HG02840 (cell line): ENCODE results near the gene COLQ.

ENCODE experiments used
- ATAC-seq: cut with Tn5 transposase; IDR thresholded peaks from one replicate; pipeline ENCODE4 v1.9.1; 2021; ENCODE audit warnings: mild to moderate bottlenecking, moderate library complexity, moderate number of reproducible peaks; ENCODE audit not compliant: unreplicated experiment, low FRiP score

Gene COLQ

GRCh38 chr3:15520804-15521572 lies 518 bp downstream of the COLQ start:
- no peak for ATAC-seq

DNA sequence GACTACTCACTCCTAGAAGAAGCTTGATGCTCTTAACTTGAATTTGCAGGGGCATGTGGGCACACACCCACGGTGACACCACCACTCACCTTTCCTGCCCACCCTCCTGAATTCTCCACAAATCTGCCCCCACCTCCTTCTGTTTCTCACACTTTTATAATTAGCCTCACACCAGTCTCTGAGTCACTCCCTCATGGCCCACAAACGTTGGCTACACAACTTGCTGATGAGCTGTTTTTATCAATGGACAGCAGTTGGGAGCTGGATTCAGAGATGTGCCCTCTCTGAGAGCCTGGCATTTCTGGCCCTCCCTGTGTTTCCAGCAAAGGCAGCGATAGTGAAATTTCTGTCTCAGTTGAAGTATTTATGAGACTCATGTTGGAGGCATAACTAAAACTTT lies 1.3 kb downstream of the COLQ start:
- ATAC-seq, result no peak

DNA sequence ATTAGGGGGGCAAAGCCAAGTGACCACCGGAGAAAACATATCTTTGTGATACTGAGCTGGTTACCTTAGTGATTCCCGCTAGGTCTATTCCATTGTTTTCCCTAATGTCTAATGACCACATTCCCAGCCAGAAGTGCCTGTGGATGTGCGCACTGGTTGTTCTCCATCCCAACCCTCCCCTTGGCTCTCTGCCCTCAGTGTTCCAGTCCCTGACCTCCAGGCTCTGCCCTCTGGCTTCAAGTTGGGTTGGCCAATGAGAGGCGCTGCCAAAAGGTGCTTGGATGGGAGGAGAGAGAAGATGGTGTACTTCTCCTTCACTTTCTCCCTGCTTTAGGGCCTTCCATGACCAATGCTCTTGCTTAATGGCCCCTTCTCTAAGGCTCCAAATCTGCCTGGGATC lies 2.4 kb downstream of the COLQ start:
- ATAC-seq, result no peak

- ATAC-seq, result no peak
Observed at GRCh38 chr3:15514663-15515340, 6.7 kb downstream of the COLQ start.

- ATAC-seq, result no peak
Observed at GRCh38 chr3:15513810-15514662, 7.5 kb downstream of the COLQ start.

- ATAC-seq, result no peak
Observed at GRCh38 chr3:15513116-15513515, 8.4 kb downstream of the COLQ start.

DNA sequence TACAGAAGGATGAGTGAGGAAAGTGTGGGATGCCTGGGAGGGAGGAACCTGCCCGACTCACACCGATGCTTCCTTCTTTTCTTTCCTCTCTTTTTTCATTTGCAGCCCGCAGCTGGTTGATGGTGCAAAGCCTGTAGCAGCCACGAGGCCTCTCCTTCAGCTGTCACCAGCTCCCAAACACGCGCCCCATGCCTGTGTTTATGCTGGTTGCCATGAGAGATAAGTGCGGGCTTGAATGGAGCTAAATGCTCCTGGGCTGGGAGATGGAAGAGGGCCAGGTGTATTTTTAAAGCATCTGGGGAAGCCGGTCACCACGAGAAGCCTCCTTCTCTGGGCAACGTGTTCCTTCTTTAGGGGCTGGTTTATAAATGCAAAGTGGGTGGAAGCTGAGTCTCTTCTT lies 9.3 kb downstream of the COLQ start:
- no peak for ATAC-seq

GRCh38 chr3:15511156-15511555 lies 10.3 kb downstream of the COLQ start:
- no peak for ATAC-seq

GRCh38 chr3:15510493-15510892 lies 11.0 kb downstream of the COLQ start:
- no peak for ATAC-seq

DNA sequence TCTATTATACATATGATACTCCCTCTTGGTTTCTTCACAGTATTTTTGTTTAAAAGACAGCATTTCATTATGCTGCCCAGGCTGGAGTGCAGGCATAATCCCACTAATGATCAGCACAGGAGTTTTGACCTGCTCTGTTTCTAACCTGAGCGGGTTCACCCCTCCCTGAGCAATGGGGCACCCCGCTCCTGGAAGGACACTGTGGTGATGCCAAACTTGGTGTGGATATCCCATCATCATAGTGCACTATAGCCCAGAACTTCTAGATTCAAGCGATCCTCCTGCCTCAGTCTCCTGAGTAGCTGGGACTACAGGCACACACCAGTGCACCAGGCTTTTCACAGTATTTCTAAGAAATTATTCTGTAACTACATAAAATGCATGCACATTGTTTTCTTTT lies 14.9 kb downstream of the COLQ start:
- ATAC-seq, result no peak

DNA sequence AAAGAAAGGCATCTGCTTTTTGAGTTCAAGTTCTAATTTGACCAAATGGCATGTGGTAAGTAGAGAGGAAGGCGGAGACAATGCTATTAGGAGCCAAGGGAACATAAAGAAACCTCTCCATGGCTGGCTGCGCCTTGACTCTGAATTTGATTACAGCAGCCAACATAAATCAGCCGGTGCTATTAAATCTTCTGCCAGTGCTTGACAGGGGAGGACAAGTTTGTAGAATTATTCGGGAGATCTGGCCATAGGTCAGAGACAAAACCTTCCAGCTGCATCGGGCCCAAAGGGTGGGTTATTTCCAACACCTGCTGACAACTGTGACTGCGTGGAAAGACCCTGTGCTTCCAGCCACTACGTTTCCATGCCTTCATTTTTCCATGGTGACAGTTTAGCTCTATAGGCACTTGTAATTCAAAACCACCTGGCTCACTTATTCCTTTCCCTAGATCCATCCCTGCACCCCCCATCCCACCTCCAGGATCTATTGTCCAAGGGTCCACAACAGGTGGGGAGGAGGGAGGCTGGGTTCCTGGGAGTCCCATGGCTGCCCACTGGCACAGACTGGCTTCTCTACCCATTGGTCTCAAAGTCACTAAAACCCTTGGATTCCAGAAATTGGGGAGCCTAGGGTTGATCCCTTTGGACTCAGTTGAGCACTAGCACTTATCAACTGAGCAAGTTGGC lies 15.9 kb downstream of the COLQ start:
- no peak for ATAC-seq

DNA sequence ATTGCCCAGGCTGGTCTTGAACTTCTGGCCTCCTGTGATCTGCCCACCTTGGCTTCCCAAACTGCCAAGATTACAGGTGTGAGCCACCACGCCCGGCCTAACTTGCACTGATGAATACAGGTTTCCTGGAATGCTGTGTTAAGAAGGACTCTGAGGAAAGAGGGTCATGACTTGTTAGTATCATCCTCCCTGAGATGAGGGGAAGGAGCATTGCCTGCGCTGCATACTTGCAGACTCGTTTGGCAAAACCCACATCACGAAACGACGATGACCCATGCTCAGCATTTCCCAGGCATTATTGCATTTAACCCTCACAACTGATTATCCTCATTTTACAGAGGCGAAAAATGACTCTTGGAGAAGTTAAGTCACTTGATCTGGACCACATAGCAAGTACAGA lies 18.9 kb downstream of the COLQ start:
- ATAC-seq, result no peak

DNA sequence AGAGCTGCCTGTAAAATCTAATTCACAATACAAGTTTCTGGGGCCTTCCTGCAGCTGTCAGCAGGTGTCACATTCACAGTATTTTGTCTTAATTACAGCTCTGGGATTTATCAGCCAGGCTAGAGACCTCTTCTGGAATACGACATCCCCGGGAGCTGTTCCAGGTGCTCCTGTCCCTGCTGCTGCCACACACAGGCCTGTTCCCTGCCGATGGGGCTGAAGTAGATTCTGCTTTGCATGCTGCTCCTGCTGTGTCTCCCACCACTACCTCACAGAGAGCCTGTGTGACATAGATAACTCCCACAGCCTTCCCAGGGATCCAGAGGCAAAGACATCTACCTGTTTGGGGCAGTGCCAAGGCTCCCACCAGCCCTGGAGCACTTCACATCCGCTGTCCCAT lies 20.4 kb downstream of the COLQ start:
- ATAC-seq, result no peak

DNA sequence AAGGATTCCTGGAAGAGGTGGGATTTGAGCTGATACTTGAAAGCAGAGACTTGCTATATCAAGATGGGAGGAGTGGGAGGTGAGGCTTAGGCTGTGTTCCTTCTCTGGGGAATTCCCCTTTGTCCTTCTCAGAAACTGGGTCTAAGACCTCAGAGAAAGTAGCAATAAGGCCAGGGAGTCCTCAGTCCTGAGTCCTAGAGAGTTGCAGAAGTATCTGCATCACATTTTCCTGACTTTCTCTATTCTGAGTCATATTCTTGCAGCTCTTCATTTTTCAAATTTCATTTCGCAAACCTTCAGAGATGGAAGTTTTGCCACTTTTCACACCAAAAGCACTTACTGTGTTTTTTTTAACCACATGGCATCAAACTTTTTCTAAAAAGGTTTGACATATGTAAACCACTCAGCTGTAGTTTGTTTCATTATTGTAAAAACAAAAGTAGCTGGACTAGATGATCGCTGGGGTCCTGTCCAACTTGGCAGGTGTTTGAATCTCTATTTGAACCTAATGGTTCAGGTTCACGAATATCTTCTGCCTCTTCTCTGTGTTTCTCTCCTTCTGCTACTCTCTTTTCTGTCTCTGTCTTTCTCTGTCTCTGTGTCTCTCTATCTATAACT lies 21.3 kb downstream of the COLQ start:
- ATAC-seq, result no peak

DNA sequence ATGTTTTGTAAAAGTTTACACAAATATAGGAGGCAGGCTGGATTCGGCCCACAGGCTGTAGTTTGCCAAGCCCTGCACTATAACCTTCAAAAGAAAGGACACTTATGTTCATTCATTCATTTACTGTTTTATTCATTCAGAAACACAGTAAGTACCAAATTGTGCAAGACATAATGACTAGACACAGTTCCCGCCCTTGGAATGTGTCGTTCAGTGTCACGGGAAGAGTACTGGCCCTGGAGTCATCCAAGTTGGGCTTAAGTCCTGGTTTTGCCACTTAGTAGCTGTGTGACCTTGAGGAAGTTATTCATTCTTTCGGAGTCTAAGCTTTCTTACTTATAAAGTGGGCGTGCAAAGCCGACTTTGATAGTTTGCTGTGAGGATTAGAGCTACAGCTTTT lies 22.0 kb downstream of the COLQ start:
- no peak for ATAC-seq

- no peak for ATAC-seq
Observed at GRCh38 chr3:15498431-15499214, 22.9 kb downstream of the COLQ start.

- no peak for ATAC-seq
Observed at GRCh38 chr3:15497964-15498363, 23.5 kb downstream of the COLQ start.

- ATAC-seq, result no peak
Observed at GRCh38 chr3:15496341-15496664, 25.2 kb downstream of the COLQ start.

GRCh38 chr3:15495461-15496340 lies 25.8 kb downstream of the COLQ start:
- no peak for ATAC-seq
